OCI-LY3 (cell line): ENCODE results near the gene LRRC1.

Experiments
- H2AFZ ChIP-seq: fragments of 200-600, 300-600 bp; shearing (Covaris generic); 2 replicates; pipeline ENCODE4 v1.6.0; 2014; ENCODE audit warnings: antibody characterized with exemption, low read depth, low read length
- H3K27ac ChIP-seq: fragments of 200-600, 300-600 bp; sonication (generic); 2 replicates; pipeline ENCODE4 v1.5.1; 2014; ENCODE audit warnings: mild to moderate bottlenecking, low read length, moderate library complexity, mixed read lengths
- H3K27me3 ChIP-seq: fragments of 200-600, 300-600 bp; sonication (generic); 2 replicates; pipeline ENCODE4 v1.6.1; 2014; ENCODE audit warnings: low read depth, low read length, mixed read lengths
- H3K36me3 ChIP-seq: fragments of 200-600, 300-600 bp; sonication (generic); replicated peaks from 2 replicates; pipeline ENCODE3; 2014; ENCODE audit warnings: low read depth, low read length, mixed read lengths
- H3K4me1 ChIP-seq: fragments of 300-600, 200-600 bp; sonication (generic); 2 replicates; pipeline ENCODE4 v1.6.1; 2014; ENCODE audit warnings: low read length, mixed read lengths
- H3K4me2 ChIP-seq: fragments of 200-600, 300-600 bp; sonication (generic); 2 replicates; pipeline ENCODE4 v1.6.1; 2014; ENCODE audit warnings: low read length, mixed read lengths
- H3K4me3 ChIP-seq: fragments of 300-600, 200-600 bp; sonication (generic); 2 replicates; pipeline ENCODE4 v1.5.1; 2014; ENCODE audit warnings: antibody characterized with exemption, mild to moderate bottlenecking, low read length, moderate library complexity
- H3K79me2 ChIP-seq: fragments of 300-600, 200-600 bp; shearing (Covaris generic); 2 replicates; pipeline ENCODE4 v1.6.1; 2014; ENCODE audit warnings: mild to moderate bottlenecking, low read length, mixed read lengths
- H3K9ac ChIP-seq: fragments of 300-600, 200-600 bp; shearing (Covaris generic); 2 replicates; pipeline ENCODE4 v1.6.0; 2014; ENCODE audit warnings: mild to moderate bottlenecking, low read length, moderate library complexity
- H3K9me3 ChIP-seq: fragments of 200-600, 300-600 bp; shearing (Covaris generic); 2 replicates; pipeline ENCODE4 v1.6.1; 2014; ENCODE audit warnings: low read length, mixed read lengths; ENCODE audit not compliant: insufficient read depth
- H4K20me1 ChIP-seq: fragments of 200-600, 300-600 bp; sonication (generic); 2 replicates; pipeline ENCODE4 v1.6.1; 2016; ENCODE audit warnings: low read length, mixed read lengths; ENCODE audit not compliant: insufficient read depth
- EZH2phosphoT487 ChIP-seq: fragments of 200-600 bp; shearing (Covaris generic); IDR thresholded peaks from 2 replicates; pipeline ENCODE4 v1.6.1; 2018; ENCODE audit warnings: antibody characterized with exemption, mixed run types, low read depth
- TF ChIP-seq, protein P1 (sequence below): fragments of 200-600, 300-600 bp; sonication (generic); IDR thresholded peaks from 2 replicates; pipeline ENCODE4 v1.5.1; 2014; ENCODE audit warnings: antibody characterized with exemption, low read length, low read depth

LRRC1 gene

DNA sequence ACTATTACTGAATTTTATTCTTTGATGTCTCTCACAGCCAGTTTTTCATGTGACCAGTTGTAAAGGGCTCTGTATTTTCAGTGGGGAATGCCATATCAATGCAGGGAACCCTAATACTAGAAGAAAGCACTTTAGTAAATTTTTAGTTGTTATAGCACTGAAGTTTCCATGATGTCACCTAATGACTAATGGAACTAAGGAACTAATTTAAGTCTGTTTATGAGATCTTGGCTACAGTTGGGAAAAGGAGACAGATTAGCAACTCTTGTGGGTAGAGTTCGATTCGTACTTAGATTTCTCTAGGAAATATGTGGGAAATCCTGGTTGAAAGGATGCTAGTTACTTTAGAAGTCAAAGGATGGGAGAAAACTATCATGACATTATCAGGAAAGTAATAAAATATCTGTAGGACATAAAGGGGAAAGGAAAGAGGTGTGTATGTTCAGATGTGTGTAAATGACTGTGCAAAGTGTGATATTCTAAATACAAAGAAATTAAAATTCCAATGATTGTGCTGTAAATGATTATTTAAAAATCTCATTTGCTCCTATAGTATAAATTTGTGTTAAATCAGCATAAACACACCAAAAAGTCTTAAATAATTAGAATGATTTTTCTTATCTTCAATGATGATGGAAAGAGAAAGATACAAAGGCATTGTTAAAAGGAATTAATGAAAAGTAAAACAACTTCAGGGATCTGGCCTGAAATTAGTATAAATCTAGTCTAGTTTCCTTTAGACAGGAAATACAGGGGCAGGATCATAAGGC, 103.4 kb downstream of the LRRC1 start:
- H3K36me3 ChIP-seq: no peaks in the 10 kb centered on the region
- no peaks in the 10 kb centered on the region for H3K79me2 ChIP-seq
- no peaks in the 10 kb centered on the region for H4K20me1 ChIP-seq
- no peak overlapping the region for H3K27ac ChIP-seq
- H3K4me2 ChIP-seq: no peak overlapping the region
- H3K4me3 ChIP-seq: no peak overlapping the region
- H2AFZ ChIP-seq: no peak overlapping the region
- no peaks in the 10 kb centered on the region for H3K27me3 ChIP-seq
- peaks cover 7% of the 10 kb centered on the region for H3K4me1 ChIP-seq
- no peaks in the 10 kb centered on the region for H3K9me3 ChIP-seq
- TF ChIP-seq, protein P1, sequence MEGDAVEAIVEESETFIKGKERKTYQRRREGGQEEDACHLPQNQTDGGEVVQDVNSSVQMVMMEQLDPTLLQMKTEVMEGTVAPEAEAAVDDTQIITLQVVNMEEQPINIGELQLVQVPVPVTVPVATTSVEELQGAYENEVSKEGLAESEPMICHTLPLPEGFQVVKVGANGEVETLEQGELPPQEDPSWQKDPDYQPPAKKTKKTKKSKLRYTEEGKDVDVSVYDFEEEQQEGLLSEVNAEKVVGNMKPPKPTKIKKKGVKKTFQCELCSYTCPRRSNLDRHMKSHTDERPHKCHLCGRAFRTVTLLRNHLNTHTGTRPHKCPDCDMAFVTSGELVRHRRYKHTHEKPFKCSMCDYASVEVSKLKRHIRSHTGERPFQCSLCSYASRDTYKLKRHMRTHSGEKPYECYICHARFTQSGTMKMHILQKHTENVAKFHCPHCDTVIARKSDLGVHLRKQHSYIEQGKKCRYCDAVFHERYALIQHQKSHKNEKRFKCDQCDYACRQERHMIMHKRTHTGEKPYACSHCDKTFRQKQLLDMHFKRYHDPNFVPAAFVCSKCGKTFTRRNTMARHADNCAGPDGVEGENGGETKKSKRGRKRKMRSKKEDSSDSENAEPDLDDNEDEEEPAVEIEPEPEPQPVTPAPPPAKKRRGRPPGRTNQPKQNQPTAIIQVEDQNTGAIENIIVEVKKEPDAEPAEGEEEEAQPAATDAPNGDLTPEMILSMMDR: no peak
- H3K9ac ChIP-seq: no peak overlapping the region

DNA sequence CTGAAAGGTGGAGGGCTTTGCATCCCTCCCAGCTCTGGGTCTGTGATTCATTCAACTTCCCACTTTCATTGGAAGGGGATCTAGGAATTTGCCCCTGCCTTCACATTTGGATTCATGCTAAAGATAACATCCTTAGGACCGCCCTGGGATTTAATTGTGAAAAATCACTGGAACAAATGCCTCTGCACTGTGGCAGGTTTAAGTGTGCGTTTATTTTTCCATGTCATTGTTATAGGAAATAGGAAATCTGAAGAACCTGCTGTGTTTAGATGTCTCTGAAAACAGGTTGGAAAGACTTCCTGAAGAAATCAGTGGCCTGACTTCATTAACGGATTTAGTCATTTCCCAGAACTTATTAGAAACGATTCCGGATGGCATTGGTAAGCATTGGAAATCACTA, 104.7 kb downstream of the LRRC1 start:
- H3K4me3 ChIP-seq: no peak overlapping the region
- no peaks in the 10 kb centered on the region for H3K4me1 ChIP-seq
- no peaks in the 10 kb centered on the region for H3K79me2 ChIP-seq
- no peak overlapping the region for H3K27ac ChIP-seq
- H3K4me2 ChIP-seq: no peak overlapping the region
- TF ChIP-seq, protein P1: no peak
- TF ChIP-seq EZH2phosphoT487: no peak
- no peaks in the 10 kb centered on the region for H3K27me3 ChIP-seq
- H4K20me1 ChIP-seq: no peaks in the 10 kb centered on the region
- H3K36me3 ChIP-seq: no peaks in the 10 kb centered on the region
- H3K9me3 ChIP-seq: no peaks in the 10 kb centered on the region
- no peak overlapping the region for H3K9ac ChIP-seq
- no peak overlapping the region for H2AFZ ChIP-seq

DNA sequence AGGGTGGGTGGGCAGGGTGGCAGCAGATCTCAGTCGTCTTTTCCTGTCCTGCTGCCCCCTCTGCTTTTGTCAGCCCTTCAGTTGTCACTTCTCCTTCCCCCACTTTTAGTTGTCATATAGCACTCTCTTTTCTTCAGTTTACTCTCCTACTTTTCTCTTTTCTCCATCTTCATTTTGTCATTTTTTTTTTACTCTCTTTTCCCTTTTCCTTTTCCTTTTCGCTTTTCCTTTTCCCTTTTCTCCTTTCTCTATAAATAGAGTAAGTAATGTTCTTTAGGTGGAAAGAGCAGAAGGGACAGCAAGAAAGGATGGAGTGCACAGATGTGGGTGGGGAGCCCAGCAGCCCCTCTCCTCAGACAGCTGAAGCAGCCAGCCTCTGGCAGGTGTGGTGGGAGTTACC, 108.6 kb downstream of the LRRC1 start:
- Histone ChIP-seq H3K9ac (no peak overlapping the region), H2AFZ (no peak overlapping the region), H4K20me1 (no peaks in the 10 kb centered on the region), H3K4me3 (no peak overlapping the region), H3K36me3 (peaks cover 3% of the 10 kb centered on the region), H3K27ac (no peak overlapping the region), H3K9me3 (no peaks in the 10 kb centered on the region), H3K4me2 (no peak overlapping the region), H3K79me2 (no peaks in the 10 kb centered on the region), H3K4me1 (peaks cover 8% of the 10 kb centered on the region), H3K27me3 (no peaks in the 10 kb centered on the region)
- TF ChIP-seq EZH2phosphoT487: no peak

DNA sequence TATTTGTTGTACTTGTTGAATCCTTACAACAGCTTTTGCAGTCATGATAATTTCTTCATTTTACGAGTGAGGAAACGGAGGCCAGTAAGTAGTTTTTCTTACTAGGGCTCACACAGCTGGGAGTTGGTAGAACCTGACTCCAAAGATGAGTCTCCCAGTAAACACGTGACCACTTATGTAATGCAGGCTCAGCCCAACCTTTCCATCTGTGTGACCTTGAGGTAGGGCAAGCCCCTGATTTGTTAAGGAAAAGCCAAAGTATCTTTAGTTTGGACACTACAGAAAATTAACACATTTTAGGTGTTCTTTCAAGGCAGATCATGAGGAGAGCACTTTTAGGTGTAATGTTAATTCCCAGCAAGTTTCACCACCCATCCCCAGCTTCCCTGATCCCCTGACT, 111.3 kb downstream of the LRRC1 start:
- TF ChIP-seq EZH2phosphoT487: no peak
- TF ChIP-seq, protein P1: no peak
- Histone ChIP-seq H3K36me3 (peaks cover 3% of the 10 kb centered on the region), H3K4me2 (no peak overlapping the region), H3K4me3 (no peak overlapping the region), H3K27me3 (no peaks in the 10 kb centered on the region), H3K9me3 (no peaks in the 10 kb centered on the region), H4K20me1 (no peaks in the 10 kb centered on the region), H3K9ac (no peak overlapping the region), H3K4me1 (peaks cover 8% of the 10 kb centered on the region), H2AFZ (no peak overlapping the region), H3K27ac (no peak overlapping the region), H3K79me2 (no peaks in the 10 kb centered on the region)
